HS-5 (cell line): ENCODE data around the gene PLIN4.
"Not testable (repeated sequence)": the region's sequence is repeated elsewhere in the genome, so short reads cannot be mapped to it uniquely, and the experiment has no call there.

ENCODE experiments used
- DNase-seq: peaks from one replicate; pipeline ENCODE4 v3.0.0-alpha.2; 2012; ENCODE audit warnings: low read depth

The PLIN4 gene, protein sequence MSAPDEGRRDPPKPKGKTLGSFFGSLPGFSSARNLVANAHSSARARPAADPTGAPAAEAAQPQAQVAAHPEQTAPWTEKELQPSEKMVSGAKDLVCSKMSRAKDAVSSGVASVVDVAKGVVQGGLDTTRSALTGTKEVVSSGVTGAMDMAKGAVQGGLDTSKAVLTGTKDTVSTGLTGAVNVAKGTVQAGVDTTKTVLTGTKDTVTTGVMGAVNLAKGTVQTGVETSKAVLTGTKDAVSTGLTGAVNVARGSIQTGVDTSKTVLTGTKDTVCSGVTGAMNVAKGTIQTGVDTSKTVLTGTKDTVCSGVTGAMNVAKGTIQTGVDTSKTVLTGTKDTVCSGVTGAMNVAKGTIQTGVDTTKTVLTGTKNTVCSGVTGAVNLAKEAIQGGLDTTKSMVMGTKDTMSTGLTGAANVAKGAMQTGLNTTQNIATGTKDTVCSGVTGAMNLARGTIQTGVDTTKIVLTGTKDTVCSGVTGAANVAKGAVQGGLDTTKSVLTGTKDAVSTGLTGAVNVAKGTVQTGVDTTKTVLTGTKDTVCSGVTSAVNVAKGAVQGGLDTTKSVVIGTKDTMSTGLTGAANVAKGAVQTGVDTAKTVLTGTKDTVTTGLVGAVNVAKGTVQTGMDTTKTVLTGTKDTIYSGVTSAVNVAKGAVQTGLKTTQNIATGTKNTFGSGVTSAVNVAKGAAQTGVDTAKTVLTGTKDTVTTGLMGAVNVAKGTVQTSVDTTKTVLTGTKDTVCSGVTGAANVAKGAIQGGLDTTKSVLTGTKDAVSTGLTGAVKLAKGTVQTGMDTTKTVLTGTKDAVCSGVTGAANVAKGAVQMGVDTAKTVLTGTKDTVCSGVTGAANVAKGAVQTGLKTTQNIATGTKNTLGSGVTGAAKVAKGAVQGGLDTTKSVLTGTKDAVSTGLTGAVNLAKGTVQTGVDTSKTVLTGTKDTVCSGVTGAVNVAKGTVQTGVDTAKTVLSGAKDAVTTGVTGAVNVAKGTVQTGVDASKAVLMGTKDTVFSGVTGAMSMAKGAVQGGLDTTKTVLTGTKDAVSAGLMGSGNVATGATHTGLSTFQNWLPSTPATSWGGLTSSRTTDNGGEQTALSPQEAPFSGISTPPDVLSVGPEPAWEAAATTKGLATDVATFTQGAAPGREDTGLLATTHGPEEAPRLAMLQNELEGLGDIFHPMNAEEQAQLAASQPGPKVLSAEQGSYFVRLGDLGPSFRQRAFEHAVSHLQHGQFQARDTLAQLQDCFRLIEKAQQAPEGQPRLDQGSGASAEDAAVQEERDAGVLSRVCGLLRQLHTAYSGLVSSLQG (N-terminal part only)

DNA sequence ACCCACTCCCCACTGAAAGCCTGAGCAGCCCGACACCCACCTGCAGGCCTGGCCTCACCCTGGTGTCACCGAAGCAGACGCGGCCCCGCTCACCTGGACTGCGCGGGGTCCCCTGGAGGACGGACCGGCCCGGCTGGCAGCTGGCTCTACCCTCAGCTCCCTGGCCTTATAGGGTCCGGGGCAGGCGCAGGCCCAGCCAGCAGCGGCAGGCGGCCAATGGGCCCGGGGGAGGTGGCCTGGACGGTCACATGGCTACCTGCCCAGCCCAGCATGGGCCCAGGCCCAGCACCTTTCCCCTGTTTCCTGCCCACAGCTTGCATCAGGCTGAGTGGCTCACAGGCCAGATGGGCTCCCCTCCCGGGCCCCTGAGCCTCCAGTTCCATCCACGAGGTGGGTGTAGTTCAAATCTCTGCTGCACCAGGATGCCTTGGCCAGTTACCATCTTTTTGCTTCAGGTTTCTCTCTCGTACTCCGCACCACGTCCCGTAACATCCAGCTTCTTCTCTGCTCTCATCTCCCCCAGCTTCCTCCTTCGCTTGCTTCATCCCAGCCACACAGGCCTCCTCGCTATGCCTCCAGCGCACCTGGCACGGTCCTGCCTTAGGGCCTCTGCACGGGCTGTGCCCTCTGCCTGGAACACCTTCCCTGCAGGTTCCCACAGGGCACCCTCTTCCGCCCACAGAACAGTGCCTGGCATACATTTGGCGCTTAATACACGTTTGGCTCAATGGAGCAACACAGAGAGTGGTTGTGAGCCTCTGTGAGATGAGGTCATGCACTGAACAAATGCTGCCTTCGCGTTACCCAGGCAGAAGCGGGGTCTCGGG lies at the start of gene PLIN4:
Gene PLIN4 (minus strand): TSS at position 142 of the 827 bp plus-strand sequence. CDS start 214 bp downstream, outside the sequence.
- DNase-seq, result no peak

DNA sequence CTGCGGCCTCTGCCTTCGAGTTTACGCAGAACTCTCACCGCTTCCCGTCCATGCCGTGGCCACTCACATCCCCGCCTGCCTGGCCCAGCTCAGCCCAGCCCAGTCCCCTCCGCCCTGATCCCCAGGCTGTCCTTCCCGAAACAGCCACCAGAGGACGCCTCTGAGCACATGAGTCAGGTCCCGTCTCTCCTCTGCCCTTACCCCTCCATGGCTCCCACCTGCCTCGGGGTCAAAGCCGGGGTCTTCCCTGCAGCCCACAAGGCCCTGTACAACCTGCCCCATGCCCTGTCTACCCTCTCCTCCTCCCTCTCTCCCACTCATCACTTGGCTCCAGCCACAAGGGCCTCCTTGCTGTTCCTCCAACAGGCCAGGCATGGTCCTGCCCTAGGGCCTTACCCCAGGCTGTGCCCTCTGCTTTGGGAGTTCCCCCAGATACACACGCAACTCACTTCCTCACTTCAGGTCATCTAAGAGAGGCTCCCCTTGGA lies 49.3 kb upstream of the PLIN4 start:
- DNase-seq, result no peak

DNA sequence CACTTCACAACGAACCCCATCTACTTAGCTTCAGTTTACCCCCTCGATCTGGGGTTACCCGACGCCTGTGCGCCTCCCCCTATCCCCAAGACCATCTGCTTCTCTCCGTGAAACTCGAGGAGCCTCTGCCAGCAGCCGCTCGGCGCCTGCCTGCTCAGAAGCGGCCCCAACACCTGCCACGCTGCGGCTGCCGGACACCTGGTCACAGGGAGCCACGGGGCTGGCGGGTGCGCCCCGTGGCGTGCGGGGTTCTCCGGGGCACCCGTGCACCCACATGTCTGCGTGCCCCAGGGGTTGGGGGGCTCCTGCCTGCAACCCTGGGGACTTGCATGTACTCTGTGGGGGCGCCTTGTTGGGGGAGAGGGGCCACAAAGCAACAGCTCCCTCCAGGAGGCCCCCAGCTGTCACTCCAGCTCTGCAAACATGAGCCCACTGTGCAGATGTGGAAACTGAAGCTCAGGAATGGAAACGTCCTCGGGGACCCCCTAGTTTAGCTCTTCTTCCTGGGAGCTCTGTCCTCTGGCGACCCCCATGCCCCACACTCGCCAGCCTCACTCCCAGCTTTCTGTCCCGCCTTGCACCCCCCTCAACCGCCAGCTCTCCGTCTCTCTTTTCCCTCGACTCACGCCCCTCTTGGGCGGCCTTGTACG lies 48.2 kb upstream of the PLIN4 start:
- DNase-seq, result no peak

DNA sequence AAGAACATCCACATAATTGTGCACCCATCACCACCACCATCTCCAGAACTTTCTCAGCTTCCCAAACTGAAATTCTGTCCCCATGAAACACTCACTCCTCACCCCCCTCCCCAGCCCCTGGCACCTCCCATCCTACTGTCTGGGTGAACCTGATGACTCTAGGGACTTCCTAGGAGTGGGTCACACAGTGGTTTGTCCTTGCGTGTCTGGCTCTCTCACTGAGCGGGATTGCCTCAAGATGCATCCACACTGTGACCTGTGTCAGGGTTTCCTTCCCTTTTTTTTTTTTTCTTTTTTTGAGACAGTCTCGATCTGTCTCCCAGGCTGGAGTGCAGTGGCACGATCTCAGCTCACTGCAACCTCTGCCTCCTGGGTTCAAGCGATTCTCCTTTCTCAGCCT lies 45.3 kb upstream of the PLIN4 start:
- DNase-seq, result not testable (repeated sequence)

DNA sequence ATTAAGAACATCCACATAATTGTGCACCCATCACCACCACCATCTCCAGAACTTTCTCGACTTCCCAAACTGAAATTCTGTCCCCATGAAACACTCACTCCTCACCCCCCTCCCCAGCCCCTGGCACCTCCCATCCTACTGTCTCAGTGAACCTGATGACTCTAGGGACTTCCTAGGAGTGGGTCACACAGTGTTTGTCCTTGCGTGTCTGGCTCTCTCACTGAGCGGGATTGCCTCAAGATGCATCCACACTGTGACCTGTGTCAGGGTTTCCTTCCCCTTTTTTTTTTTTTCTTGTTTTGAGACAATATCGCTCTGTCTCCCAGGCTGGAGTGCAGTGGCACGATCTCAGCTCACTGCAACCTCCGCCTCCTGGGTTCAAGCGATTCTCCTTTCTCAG lies 43.8 kb upstream of the PLIN4 start:
- DNase-seq, result not testable (repeated sequence)

DNA sequence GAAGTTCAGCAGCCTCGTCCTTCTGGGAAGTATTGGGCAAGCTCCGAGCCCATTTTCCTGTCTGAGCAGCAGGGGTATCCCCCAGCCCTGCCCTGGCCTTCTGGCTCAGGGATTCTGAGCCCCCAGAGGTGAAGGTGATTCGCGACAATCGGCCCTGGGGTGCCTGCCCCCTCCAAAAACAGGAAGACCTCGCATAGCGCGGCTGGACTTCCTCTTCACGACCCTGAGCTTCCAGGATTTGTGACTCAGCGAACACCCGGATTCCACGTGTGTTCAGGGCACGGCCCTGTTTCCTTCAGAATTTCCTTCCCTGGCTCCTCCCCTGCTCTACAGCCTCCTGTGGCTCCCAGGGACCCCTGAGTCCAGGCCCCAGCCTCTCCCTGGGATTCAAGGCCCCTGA lies 41.3 kb upstream of the PLIN4 start, which contains the start of gene SEMA6B:
Gene SEMA6B (minus strand): TSS at position 116 of the 400 bp plus-strand sequence. CDS start 1,227 bp downstream, outside the sequence.
- DNase-seq, result no peak

DNA sequence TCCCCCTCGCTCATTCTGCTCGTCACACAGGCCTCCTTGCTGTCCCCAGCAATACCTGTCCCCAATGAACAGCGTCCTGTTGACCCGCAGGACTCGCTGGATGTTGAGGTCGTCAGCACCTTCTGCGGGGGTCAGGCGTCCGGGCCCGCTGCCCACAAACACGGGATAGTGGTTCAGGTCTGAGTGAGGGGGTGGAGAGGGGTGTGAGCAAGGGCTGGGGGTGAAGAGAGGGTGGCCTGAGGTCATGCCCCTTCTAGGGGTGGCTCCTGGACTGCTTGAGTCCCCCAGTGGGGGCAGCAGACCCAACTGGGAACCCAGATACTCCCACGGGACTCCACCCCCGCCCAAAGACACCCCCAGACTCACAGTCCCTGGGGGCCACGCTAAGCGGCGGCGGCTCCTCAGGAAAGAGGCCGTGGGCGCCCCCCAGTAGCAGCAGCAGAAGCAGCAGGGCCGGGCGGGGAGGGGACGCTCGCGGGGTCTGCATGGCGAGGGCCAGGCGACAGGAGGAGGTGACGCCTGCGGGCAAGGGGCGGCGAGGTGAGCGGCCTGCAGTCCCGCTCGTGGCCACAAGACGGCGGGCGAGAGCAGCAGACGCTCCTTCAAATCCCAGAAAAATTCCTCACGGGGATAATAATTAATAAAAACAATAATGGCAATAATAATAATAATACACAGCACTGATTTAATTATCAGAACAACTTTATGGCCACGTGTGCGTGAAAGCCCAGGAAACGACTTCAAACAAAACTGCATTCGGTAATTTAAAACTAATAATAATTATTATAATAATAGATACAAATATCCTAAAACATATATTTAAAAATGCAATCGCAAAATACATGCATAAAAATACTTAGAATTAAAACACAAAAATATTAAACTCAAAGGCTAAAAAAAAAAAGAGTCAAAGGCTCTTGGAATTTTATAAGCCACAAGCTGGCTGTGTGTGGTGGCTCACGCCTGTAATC lies 40.0 kb upstream of the PLIN4 start:
- no peak for DNase-seq

DNA sequence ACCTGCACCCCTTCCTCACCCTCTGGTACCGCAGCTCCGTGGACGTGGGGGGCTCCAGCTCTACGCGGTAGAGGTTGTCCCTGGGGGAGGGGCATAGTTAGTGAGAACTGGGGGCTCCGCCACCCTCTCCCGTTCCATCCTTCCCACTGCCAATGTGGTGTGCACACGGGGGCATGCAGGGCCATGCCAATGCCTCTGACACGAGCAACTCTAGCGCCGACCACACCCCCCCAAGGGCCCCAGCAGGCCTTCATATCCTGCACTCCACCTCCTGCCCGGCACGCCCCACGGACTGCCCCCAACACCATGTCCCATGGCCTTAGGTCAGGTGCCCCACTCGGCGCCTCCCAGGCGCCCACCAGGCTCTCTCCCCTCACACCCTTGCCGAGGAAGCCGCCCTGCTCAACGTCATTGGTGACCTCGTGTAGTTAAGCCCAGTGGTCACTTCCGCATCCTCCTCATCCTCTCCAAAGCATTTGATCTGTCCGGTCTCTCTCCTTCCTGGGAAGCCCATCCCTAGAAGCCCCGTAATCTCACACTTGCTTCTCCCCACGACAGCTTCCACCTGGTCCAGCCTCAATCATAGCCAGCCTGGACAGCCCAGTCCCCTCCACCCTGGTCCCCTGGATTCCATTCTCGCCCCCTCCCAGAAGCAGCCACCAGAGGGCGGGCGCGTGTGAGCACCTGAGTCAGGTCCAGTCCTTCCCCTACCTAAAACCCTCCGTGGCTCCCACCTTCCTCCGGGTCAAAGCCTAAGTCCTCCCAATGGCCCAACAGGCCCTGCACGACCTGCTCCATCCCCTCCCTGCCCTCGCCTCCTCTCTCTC lies 39.1 kb upstream of the PLIN4 start:
- no peak for DNase-seq

DNA sequence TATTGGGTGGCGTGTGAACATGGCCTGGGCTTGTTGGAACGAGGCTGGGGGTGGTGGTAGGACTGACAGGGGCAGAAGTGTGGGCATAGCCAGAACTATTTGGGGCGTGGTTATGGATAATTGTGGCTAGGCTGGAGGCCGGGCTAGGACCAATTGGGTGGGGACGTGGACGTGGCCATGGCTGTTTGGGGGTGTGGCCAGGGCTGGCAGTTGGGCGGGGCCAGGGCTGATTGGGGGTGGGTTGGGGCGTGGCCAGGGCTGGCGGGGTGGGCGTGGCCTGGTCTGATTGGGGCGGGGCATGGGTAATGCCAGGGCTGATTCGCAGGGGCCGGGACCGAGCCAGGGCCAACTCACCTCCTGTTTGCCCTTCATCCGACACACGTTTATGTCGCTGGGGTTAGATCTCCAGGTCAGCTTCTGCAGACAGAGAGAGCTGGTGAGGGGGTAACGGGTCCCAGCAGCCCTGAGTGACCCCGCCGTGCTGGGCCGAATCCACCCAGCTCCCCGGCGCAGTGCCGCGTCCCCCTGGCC lies 38.4 kb upstream of the PLIN4 start:
- no peak for DNase-seq

DNA sequence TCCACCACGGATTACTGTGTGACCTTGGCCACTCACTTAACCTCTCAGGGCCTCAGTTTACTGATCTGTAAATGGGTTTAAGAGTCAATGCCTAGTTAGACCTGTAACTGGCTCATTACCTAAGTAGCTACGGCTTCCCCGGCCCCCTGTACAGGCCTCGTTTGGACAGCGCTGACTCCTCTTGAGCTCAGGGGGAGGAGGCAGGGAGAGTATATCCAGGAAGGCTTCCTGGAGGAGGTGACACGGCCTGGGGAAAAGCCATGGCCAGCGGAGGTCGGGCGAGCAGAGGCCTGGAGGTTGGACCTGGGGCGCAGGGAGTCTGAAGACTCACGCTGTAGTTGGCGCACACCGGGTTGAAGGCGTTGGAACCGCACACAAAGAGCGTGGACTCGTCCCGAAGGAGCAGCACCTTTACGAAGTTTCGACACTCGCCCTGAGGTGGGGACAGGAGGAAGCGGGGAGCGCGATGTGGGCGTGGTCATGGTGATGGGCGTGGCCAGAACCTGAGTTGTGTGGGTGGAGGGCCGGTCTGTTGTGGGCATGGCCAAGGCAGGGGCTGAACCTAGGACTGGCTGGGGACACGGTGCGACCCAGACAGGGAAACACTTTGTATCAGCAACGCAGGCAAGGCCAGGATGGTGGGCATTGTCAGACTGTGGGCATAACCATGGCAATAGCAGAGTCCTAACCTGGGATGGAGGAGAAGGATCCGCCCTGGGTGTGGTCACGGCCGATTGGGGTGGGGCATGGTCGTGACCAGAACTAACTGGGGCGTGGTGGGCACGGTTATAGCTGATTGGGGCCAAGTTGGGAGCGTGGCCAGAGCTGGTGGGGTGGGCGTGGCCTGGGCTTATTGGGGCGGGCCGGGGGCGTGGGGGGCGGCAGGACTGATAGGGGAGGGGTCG lies 37.6 kb upstream of the PLIN4 start:
- DNase-seq, result no peak

DNA sequence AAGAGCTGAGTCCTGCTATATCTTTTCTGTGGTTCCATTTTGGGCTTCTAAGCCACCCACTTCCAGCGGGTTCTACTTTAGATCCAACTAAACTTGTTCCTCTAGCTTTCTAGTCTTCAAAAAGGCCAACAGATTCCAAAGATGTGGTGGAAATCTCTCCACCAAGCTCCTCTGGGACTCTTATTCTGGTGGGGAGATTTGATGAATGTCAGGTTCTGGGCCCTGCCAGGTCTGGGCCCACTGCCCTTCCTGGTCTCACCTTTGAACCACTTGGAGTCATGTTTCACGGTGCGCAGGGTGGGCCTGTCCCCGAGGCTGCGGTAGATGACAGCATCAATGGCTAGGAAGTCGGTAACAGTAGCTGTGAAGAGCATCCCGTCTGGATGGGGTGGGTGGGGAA lies 36.4 kb upstream of the PLIN4 start:
- no peak for DNase-seq

DNA sequence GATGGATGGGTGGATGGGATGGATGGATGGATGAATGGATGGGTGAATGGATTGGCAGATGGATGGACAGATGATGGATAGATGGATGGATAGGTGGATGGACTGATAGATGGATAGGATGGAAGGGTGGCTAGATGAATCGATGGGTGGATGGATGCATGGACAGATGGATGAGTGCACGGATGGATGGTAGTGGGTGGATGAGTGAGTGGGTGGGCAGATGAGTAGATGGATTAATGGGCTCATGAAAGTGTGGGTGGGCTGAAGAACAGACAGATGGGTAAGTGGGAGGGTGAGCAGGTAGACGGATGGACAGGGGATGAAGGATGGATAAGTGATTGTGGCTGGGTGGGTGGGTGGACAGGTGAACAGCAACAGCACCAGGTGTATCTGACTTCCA lies 35.5 kb upstream of the PLIN4 start:
- no peak for DNase-seq

DNA sequence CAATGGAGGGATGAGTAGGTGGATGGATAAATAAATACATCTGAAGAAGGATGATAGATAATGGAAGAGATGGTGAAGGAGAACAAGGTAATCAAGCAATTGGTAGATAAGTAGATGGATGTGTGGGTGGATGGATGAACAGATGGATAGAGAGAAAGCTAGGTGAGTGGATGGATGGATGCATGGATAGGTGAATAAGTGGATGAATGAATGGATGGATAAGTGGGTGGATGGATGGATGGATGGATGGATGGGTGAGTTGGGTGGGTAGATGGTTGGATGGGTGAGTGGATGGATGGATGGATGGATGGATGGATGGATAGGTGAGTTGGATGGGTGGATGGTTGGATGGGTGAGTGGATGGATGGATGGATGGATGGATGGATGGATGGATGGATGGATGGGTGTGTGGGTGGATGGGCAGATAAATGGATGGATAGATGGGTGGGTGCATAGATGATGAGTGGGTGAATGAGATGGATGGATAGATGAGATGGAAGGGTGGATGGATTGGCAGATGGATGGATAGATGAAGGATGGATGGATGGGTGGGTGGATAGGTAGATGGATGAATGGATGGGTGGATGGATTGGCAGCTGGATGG lies 34.9 kb upstream of the PLIN4 start:
- DNase-seq, result no peak

DNA sequence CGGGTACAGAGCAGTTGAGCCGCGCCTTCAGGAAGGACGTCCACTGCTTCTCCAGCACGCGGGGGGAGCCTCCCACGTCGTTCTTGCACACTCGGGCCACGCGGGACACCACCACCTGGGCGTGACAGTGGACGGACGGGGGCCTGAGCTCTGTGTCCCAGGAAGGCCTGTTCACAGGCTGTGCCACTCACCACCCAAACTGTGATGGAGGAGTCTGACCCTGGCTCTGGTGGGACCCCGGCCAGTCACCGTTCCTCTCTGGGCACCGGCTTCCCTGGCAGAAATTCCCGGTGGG lies 34.2 kb upstream of the PLIN4 start:
- DNase-seq, result no peak

DNA sequence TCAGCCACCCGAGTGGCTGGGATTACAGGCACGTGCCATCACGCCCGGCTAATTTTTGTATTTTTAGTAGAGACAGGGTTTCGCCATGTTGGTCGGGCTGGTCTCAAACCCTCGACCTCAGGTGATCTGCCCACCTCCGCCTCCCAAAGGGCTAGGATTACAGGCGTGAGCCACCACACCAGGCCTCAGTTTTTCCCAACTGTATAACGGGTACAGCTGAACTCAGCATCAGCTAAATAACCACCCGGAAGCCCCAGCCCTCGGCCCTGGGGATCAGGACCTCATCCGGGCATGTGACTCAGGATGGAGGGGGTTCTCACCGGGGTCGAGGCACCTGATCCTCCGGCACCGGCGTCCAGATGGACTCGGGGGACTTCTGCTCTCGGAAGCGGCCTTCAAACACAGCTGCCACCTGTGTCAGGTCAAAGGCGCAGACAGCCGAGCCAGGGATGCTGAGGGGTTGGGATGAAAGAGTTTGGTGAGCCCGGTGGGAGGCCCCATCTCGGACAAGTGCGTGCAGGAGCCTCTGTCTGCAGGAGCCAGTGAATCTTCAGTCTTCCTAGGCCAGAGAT lies 32.3 kb upstream of the PLIN4 start:
- no peak for DNase-seq

DNA sequence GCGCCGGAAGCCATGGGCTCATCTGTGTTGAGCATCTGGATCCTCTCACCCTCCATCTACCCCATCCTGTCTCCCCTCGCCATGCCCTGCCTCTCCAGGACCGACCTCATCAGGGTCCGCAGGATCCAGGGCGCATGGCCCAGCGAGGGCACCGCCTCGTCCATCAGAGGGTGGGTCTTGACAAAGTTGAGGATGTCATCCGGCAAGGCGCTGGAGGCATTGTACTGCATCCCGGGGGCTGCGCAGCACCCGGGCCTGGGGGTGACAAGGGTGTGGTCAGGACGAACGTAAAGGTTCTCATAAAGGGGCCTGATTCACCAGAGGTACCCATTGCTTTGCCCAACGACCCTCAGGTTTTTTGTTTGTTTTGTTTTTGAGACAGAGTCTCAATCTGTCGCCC lies 31.7 kb upstream of the PLIN4 start:
- no peak for DNase-seq

DNA sequence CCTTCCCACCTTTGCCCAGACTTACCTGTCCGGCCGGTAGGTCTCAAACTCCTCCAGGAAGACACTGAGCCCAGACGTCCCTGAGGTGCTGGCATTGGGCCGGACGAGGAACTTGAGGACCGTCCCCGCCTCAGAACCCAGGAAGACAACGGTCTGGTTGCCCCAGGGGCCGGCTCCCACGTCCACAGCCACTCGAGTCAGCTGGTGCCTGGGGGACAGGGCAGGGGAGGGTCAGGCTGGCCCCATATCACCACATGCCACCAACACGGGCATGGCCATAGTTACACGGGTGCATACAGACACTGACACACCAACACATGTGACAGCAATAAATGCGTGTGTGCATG lies 29.9 kb upstream of the PLIN4 start:
- DNase-seq, result no peak
